ENCODE results near the gene RARRES2.

The RARRES2 gene

GRCh38 chr7:150326657-150327268, 14.7 kb downstream of the RARRES2 start:
- Histone ChIP-seq H2BK5ac (ENCODE audit: low read depth, low read length, poor library complexity, severe bottlenecking) (no peak overlapping the region), H3K14ac (ENCODE audit: low read length in 2 of 2) (no peak overlapping the region), H3K23ac (ENCODE audit: low read length in 2 of 2) (no peak overlapping the region), H2AK5ac (ENCODE audit: low read length, severe bottlenecking) (no peak overlapping the region), H3K9me3 (ENCODE audit: control insufficient read depth, low read length) (no peaks in the 10 kb centered on the region), H3K36me3 (ENCODE audit: control insufficient read depth in 1 of 2, insufficient read depth in 2 of 2, low read depth in 1 of 2, low read length in 2 of 2) (no peaks in the 10 kb centered on the region), H3K27me3 (ENCODE audit: control insufficient read depth in 1 of 2, insufficient read depth in 1 of 2, low read length in 2 of 2) (peaks cover 8 to 19% of the 10 kb centered on the region in 2 experiments), H3K9ac (ENCODE audit: low read length) (no peak overlapping the region), H3K79me1 (replicated peaks; ENCODE audit: low read length, poor library complexity, severe bottlenecking) (no peaks in the 10 kb centered on the region), H2BK15ac (ENCODE audit: low read depth, poor library complexity, severe bottlenecking) (no peak overlapping the region), H3K4me2 (ENCODE audit: low read length, poor library complexity, severe bottlenecking) (no peak overlapping the region), H2BK120ac (ENCODE audit: low read depth, low read length) (no peak overlapping the region), H2AFZ (ENCODE audit: low read depth, low read length) (no peak overlapping the region), H3K18ac (ENCODE audit: low read depth in 1 of 2, low read length in 2 of 2) (no peak overlapping the region), H4K91ac (ENCODE audit: low read length) (no peak overlapping the region), H3K27ac (ENCODE audit: low read length, poor library complexity, severe bottlenecking) (no peak overlapping the region), H3K4ac (ENCODE audit: low read depth in 1 of 2, low read length in 2 of 2) (no peak overlapping the region), H3K4me1 (ENCODE audit: control insufficient read depth, insufficient read depth, low read depth, low read length) (no peaks in the 10 kb centered on the region), H2BK12ac (ENCODE audit: low read length in 2 of 2) (no peak overlapping the region), H3K4me3 (ENCODE audit: insufficient read depth in 1 of 2, low read depth in 1 of 2, low read length in 2 of 2) (no peak overlapping the region), H4K8ac (ENCODE audit: low read length) (no peak overlapping the region)
- DNase-seq = no peak
- 91% methylated on average over 4 of the region's 4 CpGs for WGBS

- Histone ChIP-seq H3K18ac (ENCODE audit: low read depth in 1 of 2, low read length in 2 of 2) (no peak overlapping the region), H3K27ac (ENCODE audit: low read length, poor library complexity, severe bottlenecking) (no peak overlapping the region), H3K79me1 (replicated peaks; ENCODE audit: low read length, poor library complexity, severe bottlenecking) (no peaks in the 10 kb centered on the region), H2AK5ac (ENCODE audit: low read length, severe bottlenecking) (no peak overlapping the region), H2BK120ac (ENCODE audit: low read depth, low read length) (no peak overlapping the region), H3K4me3 (ENCODE audit: insufficient read depth in 1 of 2, low read depth in 1 of 2, low read length in 2 of 2) (no peak overlapping the region), H3K4me2 (ENCODE audit: low read length, poor library complexity, severe bottlenecking) (no peak overlapping the region), H2BK15ac (ENCODE audit: low read depth, poor library complexity, severe bottlenecking) (no peak overlapping the region), H2BK5ac (ENCODE audit: low read depth, low read length, poor library complexity, severe bottlenecking) (no peak overlapping the region), H3K27me3 (ENCODE audit: control insufficient read depth in 1 of 2, insufficient read depth in 1 of 2, low read length in 2 of 2) (peaks cover 8 to 19% of the 10 kb centered on the region in 2 experiments), H2BK12ac (ENCODE audit: low read length in 2 of 2) (no peak overlapping the region), H3K14ac (ENCODE audit: low read length in 2 of 2) (no peak overlapping the region), H3K36me3 (ENCODE audit: control insufficient read depth in 1 of 2, insufficient read depth in 2 of 2, low read depth in 1 of 2, low read length in 2 of 2) (no peaks in the 10 kb centered on the region), H3K23ac (ENCODE audit: low read length in 2 of 2) (no peak overlapping the region), H2AFZ (ENCODE audit: low read depth, low read length) (no peak overlapping the region), H4K8ac (ENCODE audit: low read length) (no peak overlapping the region), H3K4ac (ENCODE audit: low read depth in 1 of 2, low read length in 2 of 2) (no peak overlapping the region), H3K9ac (ENCODE audit: low read length) (no peak overlapping the region), H3K4me1 (ENCODE audit: control insufficient read depth, insufficient read depth, low read depth, low read length) (no peaks in the 10 kb centered on the region), H3K9me3 (ENCODE audit: control insufficient read depth, low read length) (no peaks in the 10 kb centered on the region), H4K91ac (ENCODE audit: low read length) (no peak overlapping the region)
- DNase-seq = no peak
- 97% methylated on average over 6 of the region's 6 CpGs for WGBS
Observed at GRCh38 chr7:150325901-150326300, 15.5 kb downstream of the RARRES2 start.

GRCh38 chr7:150325110-150325611, 16.3 kb downstream of the RARRES2 start:
- DNase-seq = peak; percentile 46
- Histone ChIP-seq H3K4me2 (ENCODE audit: low read length, poor library complexity, severe bottlenecking) (no peak overlapping the region), H2AFZ (ENCODE audit: low read depth, low read length) (no peak overlapping the region), H3K14ac (ENCODE audit: low read length in 2 of 2) (peak overlapping the region in 1 of 2 experiments; percentile 26), H3K27ac (ENCODE audit: low read length, poor library complexity, severe bottlenecking) (no peak overlapping the region), H3K9ac (ENCODE audit: low read length) (no peak overlapping the region), H3K4ac (ENCODE audit: low read depth in 1 of 2, low read length in 2 of 2) (peak overlapping the region in 1 of 2 experiments; percentile 11), H3K4me1 (ENCODE audit: control insufficient read depth, insufficient read depth, low read depth, low read length) (no peaks in the 10 kb centered on the region), H2AK5ac (ENCODE audit: low read length, severe bottlenecking) (no peak overlapping the region), H2BK12ac (ENCODE audit: low read length in 2 of 2) (peak overlapping the region in 1 of 2 experiments; percentile 6), H3K9me3 (ENCODE audit: control insufficient read depth, low read length) (no peaks in the 10 kb centered on the region), H4K91ac (ENCODE audit: low read length) (no peak overlapping the region), H2BK5ac (ENCODE audit: low read depth, low read length, poor library complexity, severe bottlenecking) (no peak overlapping the region), H3K23ac (ENCODE audit: low read length in 2 of 2) (peak overlapping the region in 1 of 2 experiments; percentile 70), H3K36me3 (ENCODE audit: control insufficient read depth in 1 of 2, insufficient read depth in 2 of 2, low read depth in 1 of 2, low read length in 2 of 2) (no peaks in the 10 kb centered on the region), H3K18ac (ENCODE audit: low read depth in 1 of 2, low read length in 2 of 2) (no peak overlapping the region), H2BK15ac (ENCODE audit: low read depth, poor library complexity, severe bottlenecking) (no peak overlapping the region), H3K4me3 (ENCODE audit: insufficient read depth in 1 of 2, low read depth in 1 of 2, low read length in 2 of 2) (no peak overlapping the region), H3K79me1 (replicated peaks; ENCODE audit: low read length, poor library complexity, severe bottlenecking) (no peaks in the 10 kb centered on the region), H2BK120ac (ENCODE audit: low read depth, low read length) (no peak overlapping the region), H4K8ac (ENCODE audit: low read length) (peak overlapping the region; percentile 19), H3K27me3 (ENCODE audit: control insufficient read depth in 1 of 2, insufficient read depth in 1 of 2, low read length in 2 of 2) (peaks cover 8 to 19% of the 10 kb centered on the region in 2 experiments)
- WGBS = 88% methylated on average over 10 of the region's 10 CpGs

DNA sequence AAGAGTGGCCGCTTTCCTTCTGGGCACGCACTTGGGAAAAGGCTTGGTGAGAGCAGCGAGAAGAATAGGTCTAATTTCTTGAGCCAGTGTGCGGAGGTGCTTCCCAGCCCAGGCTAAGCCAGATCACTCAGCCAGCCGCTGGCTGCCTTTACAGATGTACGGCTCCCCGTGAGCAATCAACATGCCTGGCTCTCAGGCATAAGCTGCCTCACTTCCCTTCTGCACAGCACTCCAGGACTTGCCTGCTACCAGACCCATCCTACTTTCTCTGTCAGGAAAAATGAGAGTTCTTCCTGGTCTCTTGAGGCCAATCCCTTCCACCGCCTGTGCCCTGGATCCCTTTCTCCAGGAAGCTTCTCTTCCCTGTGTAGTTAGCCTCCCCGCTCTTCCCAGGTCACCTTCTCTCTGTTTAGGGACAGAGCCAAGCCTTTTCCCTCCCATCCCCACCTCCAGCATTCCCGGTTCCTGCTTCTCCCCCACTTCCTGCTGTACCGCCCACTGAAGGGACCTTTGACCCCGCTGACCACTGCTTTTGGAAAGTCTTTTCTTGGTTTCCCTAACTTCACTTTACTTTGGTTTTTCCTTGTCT, 17.0 kb downstream of the RARRES2 start:
- no peak overlapping the region for H4K8ac ChIP-seq (ENCODE audit: low read length)
- H3K14ac ChIP-seq (ENCODE audit: low read length in 2 of 2) = no peak overlapping the region
- no peak overlapping the region for H2AK5ac ChIP-seq (ENCODE audit: low read length, severe bottlenecking)
- DNase-seq = no peak
- no peak overlapping the region for H2BK15ac ChIP-seq (ENCODE audit: low read depth, poor library complexity, severe bottlenecking)
- H4K91ac ChIP-seq (ENCODE audit: low read length) = no peak overlapping the region
- no peak overlapping the region for H3K23ac ChIP-seq (ENCODE audit: low read length in 2 of 2)
- WGBS = 51% methylated on average over 12 of the region's 12 CpGs
- H3K18ac ChIP-seq (ENCODE audit: low read depth in 1 of 2, low read length in 2 of 2) = no peak overlapping the region
- H3K4me3 ChIP-seq (ENCODE audit: insufficient read depth in 1 of 2, low read depth in 1 of 2, low read length in 2 of 2) = no peak overlapping the region
- no peak overlapping the region for H3K9ac ChIP-seq (ENCODE audit: low read length)
- peaks cover 8 to 19% of the 10 kb centered on the region in 2 experiments for H3K27me3 ChIP-seq (ENCODE audit: control insufficient read depth in 1 of 2, insufficient read depth in 1 of 2, low read length in 2 of 2)
- H2AFZ ChIP-seq (ENCODE audit: low read depth, low read length) = no peak overlapping the region
- H3K79me1 ChIP-seq (replicated peaks; ENCODE audit: low read length, poor library complexity, severe bottlenecking) = no peaks in the 10 kb centered on the region
- no peaks in the 10 kb centered on the region for H3K36me3 ChIP-seq (ENCODE audit: control insufficient read depth in 1 of 2, insufficient read depth in 2 of 2, low read depth in 1 of 2, low read length in 2 of 2)
- no peaks in the 10 kb centered on the region for H3K4me1 ChIP-seq (ENCODE audit: control insufficient read depth, insufficient read depth, low read depth, low read length)
- H2BK5ac ChIP-seq (ENCODE audit: low read depth, low read length, poor library complexity, severe bottlenecking) = no peak overlapping the region
- no peak overlapping the region for H3K4me2 ChIP-seq (ENCODE audit: low read length, poor library complexity, severe bottlenecking)
- no peak overlapping the region for H2BK120ac ChIP-seq (ENCODE audit: low read depth, low read length)
- H2BK12ac ChIP-seq (ENCODE audit: low read length in 2 of 2) = peak overlapping the region in 1 of 2 experiments; percentile 11
- H3K9me3 ChIP-seq (ENCODE audit: control insufficient read depth, low read length) = no peaks in the 10 kb centered on the region
- no peak overlapping the region for H3K4ac ChIP-seq (ENCODE audit: low read depth in 1 of 2, low read length in 2 of 2)
- H3K27ac ChIP-seq (ENCODE audit: low read length, poor library complexity, severe bottlenecking) = no peak overlapping the region

All from mesenchymal stem cell (in vitro differentiated cells and primary cell).